ENCODE measurements around the gene CADPS.
"Not testable (repeated sequence)": the region's sequence is repeated elsewhere in the genome, so short reads cannot be mapped to it uniquely, and the experiment has no call there.

Gene CADPS

GRCh38 chr3:62592408-62592807, 282.8 kb downstream of the CADPS start:
- no peak for DNase-seq (ENCODE audit: low spot score)

GRCh38 chr3:62589078-62589477, 286.1 kb downstream of the CADPS start:
- DNase-seq (ENCODE audit: low spot score) = no peak

GRCh38 chr3:62587579-62588031, 287.6 kb downstream of the CADPS start:
- peak; percentile 70 for DNase-seq (ENCODE audit: low spot score)

- DNase-seq (ENCODE audit: low spot score) = no peak
Measured at GRCh38 chr3:62587169-62587568, 288.0 kb downstream of the CADPS start.

GRCh38 chr3:62586356-62586755, 288.9 kb downstream of the CADPS start:
- peak; percentile 62 for DNase-seq (ENCODE audit: low spot score)

- DNase-seq (ENCODE audit: low spot score) = no peak
Measured at GRCh38 chr3:62585861-62586260, 289.4 kb downstream of the CADPS start.

GRCh38 chr3:62584636-62585035, 290.6 kb downstream of the CADPS start:
- no peak for DNase-seq (ENCODE audit: low spot score)

GRCh38 chr3:62582495-62583172, 292.6 kb downstream of the CADPS start:
- DNase-seq (ENCODE audit: low spot score) = no peak

- not testable (repeated sequence) for DNase-seq (ENCODE audit: low spot score)
Measured at GRCh38 chr3:62580485-62580884, 294.7 kb downstream of the CADPS start.

GRCh38 chr3:62577153-62577552, 298.1 kb downstream of the CADPS start:
- DNase-seq (ENCODE audit: low spot score) = no peak

- no peak for DNase-seq (ENCODE audit: low spot score)
Measured at GRCh38 chr3:62574266-62574898, 300.8 kb downstream of the CADPS start.

- no peak for DNase-seq (ENCODE audit: low spot score)
Measured at GRCh38 chr3:62571916-62572315, 303.3 kb downstream of the CADPS start.

- no peak for DNase-seq (ENCODE audit: low spot score)
Measured at GRCh38 chr3:62570888-62571287, 304.3 kb downstream of the CADPS start.

- DNase-seq (ENCODE audit: low spot score) = no peak
Measured at GRCh38 chr3:62569609-62570008, 305.6 kb downstream of the CADPS start.

GRCh38 chr3:62567097-62568021, 307.9 kb downstream of the CADPS start:
- peak; percentile 90 for DNase-seq (ENCODE audit: low spot score)

- DNase-seq (ENCODE audit: low spot score) = no peak
Measured at GRCh38 chr3:62566022-62566557, 309.1 kb downstream of the CADPS start.

- no peak for DNase-seq (ENCODE audit: low spot score)
Measured at GRCh38 chr3:62562596-62562995, 312.6 kb downstream of the CADPS start.

- peak; percentile 75 for DNase-seq (ENCODE audit: low spot score)
Measured at GRCh38 chr3:62562017-62562416, 313.2 kb downstream of the CADPS start.

- DNase-seq (ENCODE audit: low spot score) = peak; percentile 51
Measured at GRCh38 chr3:62559831-62560445, 315.3 kb downstream of the CADPS start.

GRCh38 chr3:62558549-62559112, 316.6 kb downstream of the CADPS start:
- peak; percentile 48 for DNase-seq (ENCODE audit: low spot score)

- DNase-seq (ENCODE audit: low spot score) = no peak
Measured at GRCh38 chr3:62557983-62558382, 317.2 kb downstream of the CADPS start.

GRCh38 chr3:62557450-62557849, 317.8 kb downstream of the CADPS start:
- no peak for DNase-seq (ENCODE audit: low spot score)
